ENCODE measurements around the gene SPRR4. TPM values are rescaled to one million over a fixed set of nuclear protein-coding genes. Genes with fewer than 3 reads are reported as not detected.

SPRR4 gene
- total RNA-seq, 4 donors from 2014 or later, result 1.4 to 478 (median 67.3) TPM

DNA sequence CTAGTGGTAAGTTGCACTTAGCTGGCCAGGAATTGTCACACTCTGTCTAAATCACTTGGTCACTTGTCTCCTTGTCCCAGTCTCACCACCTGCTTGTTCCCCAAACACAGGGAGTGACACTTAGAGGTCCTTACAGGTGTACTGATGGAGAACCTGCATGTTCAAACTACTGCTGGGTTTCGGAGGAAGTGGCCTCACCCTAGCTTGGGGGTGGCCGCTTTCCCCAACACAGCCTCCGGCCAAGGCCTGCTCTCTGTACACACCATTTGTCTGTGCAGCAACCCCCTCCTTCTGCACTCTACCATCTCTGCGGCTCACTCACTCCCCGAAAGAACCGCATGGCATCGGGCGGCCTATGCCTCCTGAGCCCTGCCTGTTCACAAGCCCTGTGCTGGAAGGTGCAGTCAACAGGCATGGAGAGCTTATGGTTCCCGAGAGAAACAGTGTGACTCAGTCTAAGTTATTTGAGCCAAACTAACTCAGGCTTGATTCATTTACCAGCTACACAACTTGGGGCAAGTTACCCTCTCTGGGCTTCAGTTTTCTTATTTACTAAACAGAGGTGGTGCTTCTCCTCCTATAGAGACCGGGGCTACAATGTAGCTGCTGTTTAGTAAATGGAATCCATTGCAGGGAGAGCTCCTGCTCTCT lies 10.5 kb upstream of the SPRR4 start:
- TF ChIP-seq POLR2AphosphoS5 (IDR thresholded peaks at IDR 0.05), result no peak
- TF ChIP-seq CTCF (IDR thresholded peaks at IDR 0.05), result no peak
- no peak for TF ChIP-seq POLR2A (IDR thresholded peaks at IDR 0.05)
- TF ChIP-seq EP300 (IDR thresholded peaks at IDR 0.05), result no peak
- no peaks in the 10 kb centered on the region for H3K9me3 ChIP-seq
- no peak overlapping the region for H3K27ac ChIP-seq
- WGBS, result 87% methylated on average over 10 of the region's 10 CpGs
- H3K4me3 ChIP-seq, result no peak overlapping the region
- H3K36me3 ChIP-seq, result no peaks in the 10 kb centered on the region
- no peaks in the 10 kb centered on the region for H3K27me3 ChIP-seq
- no peaks in the 10 kb centered on the region for H3K4me1 ChIP-seq
- DNase-seq (ENCODE audit: low spot score in 2 of 2), result no peak

DNA sequence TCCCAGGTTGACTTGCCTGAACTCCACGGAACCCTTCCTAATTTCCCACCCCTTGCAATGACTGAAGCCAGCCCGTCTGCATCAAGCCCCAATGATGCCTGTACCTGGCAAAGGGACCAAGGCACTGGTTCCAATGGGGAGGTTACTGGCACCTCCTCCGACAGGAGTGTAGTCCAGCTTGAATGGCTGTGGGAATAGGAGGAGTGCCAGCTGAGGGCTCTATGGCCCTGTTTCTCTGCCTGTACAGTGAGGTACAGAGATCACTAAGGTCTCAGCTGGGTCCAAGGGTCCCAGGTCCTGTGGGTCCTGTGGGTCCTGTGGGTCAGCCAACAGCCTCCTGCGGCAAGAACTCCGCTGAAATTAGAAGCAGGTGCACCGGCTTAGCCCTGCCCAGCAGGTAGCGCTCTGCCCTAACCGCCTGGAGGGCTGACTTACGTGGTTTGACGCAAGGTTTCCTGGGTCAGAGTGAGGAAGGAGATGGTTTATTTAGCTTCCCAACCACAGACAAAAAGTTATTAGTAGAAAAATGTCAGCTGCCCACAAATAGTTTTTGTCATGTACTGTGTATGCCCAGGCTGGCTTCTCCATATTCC lies 9.9 kb upstream of the SPRR4 start:
- no peaks in the 10 kb centered on the region for H3K9me3 ChIP-seq
- no peaks in the 10 kb centered on the region for H3K27me3 ChIP-seq
- no peak for TF ChIP-seq POLR2AphosphoS5 (IDR thresholded peaks at IDR 0.05)
- no peak for TF ChIP-seq CTCF (IDR thresholded peaks at IDR 0.05)
- TF ChIP-seq EP300 (IDR thresholded peaks at IDR 0.05), result no peak
- no peak for TF ChIP-seq POLR2A (IDR thresholded peaks at IDR 0.05)
- no peaks in the 10 kb centered on the region for H3K4me1 ChIP-seq
- H3K36me3 ChIP-seq, result no peaks in the 10 kb centered on the region
- DNase-seq (ENCODE audit: low spot score in 2 of 2), result no peak
- no peak overlapping the region for H3K27ac ChIP-seq
- WGBS, result 68% methylated on average over 4 of the region's 10 CpGs
- H3K4me3 ChIP-seq, result no peak overlapping the region

DNA sequence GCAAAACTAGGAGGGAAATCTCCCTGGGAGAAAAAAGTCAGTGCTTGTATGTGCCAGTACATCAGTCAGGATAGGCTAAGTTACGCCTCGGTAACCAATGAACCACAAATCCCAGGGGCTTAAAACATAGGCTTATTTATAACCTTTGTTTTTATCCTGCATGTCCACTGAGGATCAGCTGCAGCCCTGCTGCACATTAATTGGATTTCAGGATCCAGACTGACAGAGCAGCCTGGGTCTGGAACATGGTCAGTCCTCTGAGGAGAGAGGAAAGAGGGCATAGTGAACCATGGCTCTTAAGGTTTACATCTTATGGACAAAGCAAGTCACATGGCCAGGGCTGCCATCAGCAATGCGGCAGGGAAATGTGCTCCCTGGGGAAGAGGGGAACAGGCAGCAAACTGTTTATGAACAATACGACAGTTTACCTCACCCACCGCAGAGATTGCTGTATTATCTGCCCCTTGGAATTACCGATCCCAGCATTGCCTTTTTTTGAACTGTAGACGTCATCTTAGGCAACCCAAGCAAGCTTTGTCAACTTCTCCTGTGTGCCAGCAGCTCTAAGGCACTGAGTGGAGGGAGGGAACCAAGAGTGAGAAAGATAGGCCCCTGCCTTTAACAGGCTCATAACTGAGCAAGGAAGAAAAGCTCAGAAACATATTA lies 9.1 kb upstream of the SPRR4 start:
- Histone ChIP-seq H3K36me3 (no peaks in the 10 kb centered on the region), H3K27ac (no peak overlapping the region), H3K27me3 (no peaks in the 10 kb centered on the region), H3K4me3 (no peak overlapping the region), H3K4me1 (no peaks in the 10 kb centered on the region), H3K9me3 (no peaks in the 10 kb centered on the region)
- WGBS, result 86% methylated on average over 7 of the region's 7 CpGs
- DNase-seq (ENCODE audit: low spot score in 2 of 2), result no peak
- TF ChIP-seq POLR2AphosphoS5 (IDR thresholded peaks at IDR 0.05), result no peak
- no peak for TF ChIP-seq EP300 (IDR thresholded peaks at IDR 0.05)
- no peak for TF ChIP-seq CTCF (IDR thresholded peaks at IDR 0.05)
- no peak for TF ChIP-seq POLR2A (IDR thresholded peaks at IDR 0.05)

GRCh38 chr1:152962876-152963415 lies 7.5 kb upstream of the SPRR4 start:
- TF ChIP-seq CTCF (IDR thresholded peaks at IDR 0.05) (no peak), EP300 (IDR thresholded peaks at IDR 0.05) (no peak), POLR2A (IDR thresholded peaks at IDR 0.05) (no peak), POLR2AphosphoS5 (IDR thresholded peaks at IDR 0.05) (no peak)
- DNase-seq (ENCODE audit: low spot score in 2 of 2), result no peak
- H3K36me3 ChIP-seq, result no peaks in the 10 kb centered on the region
- no peaks in the 10 kb centered on the region for H3K27me3 ChIP-seq
- 63% methylated on average over 2 of the region's 2 CpGs for WGBS
- H3K4me1 ChIP-seq, result peaks cover 5% of the 10 kb centered on the region
- no peak overlapping the region for H3K4me3 ChIP-seq
- no peak overlapping the region for H3K27ac ChIP-seq
- H3K9me3 ChIP-seq, result no peaks in the 10 kb centered on the region

DNA sequence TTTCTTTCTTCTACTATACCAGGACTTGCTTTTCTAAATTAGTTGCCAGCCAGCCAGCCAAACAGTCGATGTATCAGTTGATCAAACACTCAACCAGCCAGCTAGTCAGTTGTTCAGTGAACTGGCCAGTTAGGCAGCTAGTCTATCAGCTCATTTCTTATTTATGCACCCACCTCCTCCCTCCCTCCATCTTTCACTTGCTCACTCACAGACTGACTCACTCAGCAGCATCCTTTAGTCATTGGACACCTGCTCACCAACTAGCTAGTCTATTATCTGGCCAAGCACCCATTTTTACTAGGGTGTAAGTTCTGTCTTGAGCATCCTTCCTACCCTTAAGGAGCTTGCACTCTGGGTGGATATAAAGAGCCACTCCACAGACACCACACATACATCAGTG lies 5.9 kb upstream of the SPRR4 start:
- Histone ChIP-seq H3K4me1 (peaks cover 5% of the 10 kb centered on the region), H3K36me3 (no peaks in the 10 kb centered on the region), H3K27ac (no peak overlapping the region), H3K27me3 (no peaks in the 10 kb centered on the region), H3K4me3 (no peak overlapping the region), H3K9me3 (no peaks in the 10 kb centered on the region)
- no peak for DNase-seq (ENCODE audit: low spot score in 2 of 2)
- no peak for TF ChIP-seq POLR2AphosphoS5 (IDR thresholded peaks at IDR 0.05)
- TF ChIP-seq CTCF (IDR thresholded peaks at IDR 0.05), result no peak
- TF ChIP-seq EP300 (IDR thresholded peaks at IDR 0.05), result no peak
- TF ChIP-seq POLR2A (IDR thresholded peaks at IDR 0.05), result no peak
- WGBS, result 71% methylated on average over 1 of the region's 1 CpG

Data from suprapubic skin (tissue), 4 donors.